Measurements from ENCODE around the gene OR5C1.

The OR5C1 gene

GRCh38 chr9:122816163-122816867 is 27.6 kb downstream of the OR5C1 start:
- Histone ChIP-seq H4K20me1 (ENCODE audit: insufficient read depth, low read length) (no peaks in the 10 kb centered on the region), H3K79me2 (ENCODE audit: insufficient read depth, low read length) (no peaks in the 10 kb centered on the region), H2AFZ (ENCODE audit: low read length) (no peak overlapping the region), H3K9me2 (ENCODE audit: low read depth, low read length) (no peaks in the 10 kb centered on the region), H3K4me1 (ENCODE audit: insufficient read depth, low read length, severe bottlenecking) (no peaks in the 10 kb centered on the region), H3K4me3 (ENCODE audit: low read depth, low read length, poor library complexity, severe bottlenecking) (no peak overlapping the region), H3K27me3 (ENCODE audit: insufficient read depth, low read length) (no peaks in the 10 kb centered on the region), H3F3A (ENCODE audit: insufficient read depth, low read length) (no peaks in the 10 kb centered on the region), H3K4me2 (ENCODE audit: low read length) (no peak overlapping the region), H3K27ac (ENCODE audit: low read depth, low read length, poor library complexity, severe bottlenecking) (no peak overlapping the region), H3K9me3 (ENCODE audit: low read length) (no peaks in the 10 kb centered on the region), H3K36me3 (ENCODE audit: insufficient read depth, low read length) (peaks cover 45% of the 10 kb centered on the region), H3K9ac (ENCODE audit: low read length) (no peak overlapping the region)
- no peak for TF ChIP-seq CTCF (IDR thresholded peaks at IDR 0.05; ENCODE audit: low read length)
- no peak for TF ChIP-seq EZH2 (IDR thresholded peaks at IDR 0.05; ENCODE audit: borderline replicate concordance, low read length)

GRCh38 chr9:122819326-122819725 is 30.6 kb downstream of the OR5C1 start:
- no peak overlapping the region for H3K4me2 ChIP-seq (ENCODE audit: low read length)
- H3K9me3 ChIP-seq (ENCODE audit: low read length), result no peaks in the 10 kb centered on the region
- H3K4me3 ChIP-seq (ENCODE audit: low read depth, low read length, poor library complexity, severe bottlenecking), result no peak overlapping the region
- H3K9me2 ChIP-seq (ENCODE audit: low read depth, low read length), result no peaks in the 10 kb centered on the region
- H3K27me3 ChIP-seq (ENCODE audit: insufficient read depth, low read length), result no peaks in the 10 kb centered on the region
- TF ChIP-seq EZH2 (IDR thresholded peaks at IDR 0.05; ENCODE audit: borderline replicate concordance, low read length) (no peak), CTCF (IDR thresholded peaks at IDR 0.05; ENCODE audit: low read length) (no peak)
- H3K9ac ChIP-seq (ENCODE audit: low read length), result no peak overlapping the region
- H3F3A ChIP-seq (ENCODE audit: insufficient read depth, low read length), result no peaks in the 10 kb centered on the region
- peaks cover 72% of the 10 kb centered on the region for H3K36me3 ChIP-seq (ENCODE audit: insufficient read depth, low read length)
- H2AFZ ChIP-seq (ENCODE audit: low read length), result no peak overlapping the region
- no peaks in the 10 kb centered on the region; the same call in 1 of the 2 replicates for H3K79me2 ChIP-seq (ENCODE audit: insufficient read depth, low read length)
- peaks cover 5% of the 10 kb centered on the region for H3K4me1 ChIP-seq (ENCODE audit: insufficient read depth, low read length, severe bottlenecking)
- no peak overlapping the region for H3K27ac ChIP-seq (ENCODE audit: low read depth, low read length, poor library complexity, severe bottlenecking)
- no peaks in the 10 kb centered on the region for H4K20me1 ChIP-seq (ENCODE audit: insufficient read depth, low read length)

GRCh38 chr9:122819791-122820489 is 31.2 kb downstream of the OR5C1 start:
- Histone ChIP-seq H3K36me3 (ENCODE audit: insufficient read depth, low read length) (peaks cover 77% of the 10 kb centered on the region), H2AFZ (ENCODE audit: low read length) (no peak overlapping the region), H3K79me2 (ENCODE audit: insufficient read depth, low read length) (no peaks in the 10 kb centered on the region; the same call in 1 of the 2 replicates), H3K9ac (ENCODE audit: low read length) (no peak overlapping the region), H3K9me2 (ENCODE audit: low read depth, low read length) (no peaks in the 10 kb centered on the region), H3K27me3 (ENCODE audit: insufficient read depth, low read length) (no peaks in the 10 kb centered on the region), H3F3A (ENCODE audit: insufficient read depth, low read length) (no peaks in the 10 kb centered on the region), H3K27ac (ENCODE audit: low read depth, low read length, poor library complexity, severe bottlenecking) (no peak overlapping the region), H3K4me2 (ENCODE audit: low read length) (no peak overlapping the region), H3K4me1 (ENCODE audit: insufficient read depth, low read length, severe bottlenecking) (peaks cover 5% of the 10 kb centered on the region), H4K20me1 (ENCODE audit: insufficient read depth, low read length) (no peaks in the 10 kb centered on the region), H3K4me3 (ENCODE audit: low read depth, low read length, poor library complexity, severe bottlenecking) (no peak overlapping the region), H3K9me3 (ENCODE audit: low read length) (no peaks in the 10 kb centered on the region)
- TF ChIP-seq CTCF (IDR thresholded peaks at IDR 0.05; ENCODE audit: low read length) (no peak), EZH2 (IDR thresholded peaks at IDR 0.05; ENCODE audit: borderline replicate concordance, low read length) (no peak)
